Calu3 (cell line): ENCODE measurements around the gene ANXA3. TPM values are rescaled to one million over a fixed set of nuclear protein-coding genes. Genes with fewer than 3 reads are reported as not detected.

Source experiments
- BruUV-seq: library from RNA; stranded (reverse); fragments of 400-500 nt; replicated peaks from 2 replicates; lab custom pipeline; 2021; lab: Mats Ljungman, UMichigan
- CTCF ChIA-PET: fragments of 300-600 bp; sonication (Branson Sonifier 250); formaldehyde crosslinking; loops from one replicate; lab custom pipeline; 2022; ENCODE audit warnings: antibody characterized with exemption; lab: Charles Lee
- DNase-seq: peaks from one replicate; pipeline ENCODE4 v3.0.0; 2022
- H3K27ac Mint-ChIP-seq: one replicate; pipeline ENCODE4 v1.8.0; 2022; ENCODE audit warnings: mixed read lengths; ENCODE audit not compliant: unreplicated experiment
- H3K27me3 Mint-ChIP-seq: one replicate; pipeline ENCODE4 v1.8.0; 2022; ENCODE audit warnings: mixed read lengths; ENCODE audit not compliant: unreplicated experiment
- H3K36me3 Mint-ChIP-seq: one replicate; pipeline ENCODE4 v1.8.0; 2022; ENCODE audit warnings: mild to moderate bottlenecking, moderate library complexity, mixed read lengths; ENCODE audit not compliant: insufficient read depth, unreplicated experiment
- H3K4me1 Mint-ChIP-seq: one replicate; pipeline ENCODE4 v1.8.0; 2022; ENCODE audit warnings: mild to moderate bottlenecking, low read depth, mixed read lengths; ENCODE audit not compliant: unreplicated experiment
- H3K4me3 Mint-ChIP-seq: one replicate; pipeline ENCODE4 v1.8.0; 2022; ENCODE audit warnings: mild to moderate bottlenecking, low read depth, moderate library complexity, mixed read lengths; ENCODE audit not compliant: unreplicated experiment
- H3K9me3 Mint-ChIP-seq: one replicate; pipeline ENCODE4 v1.8.0; 2022; ENCODE audit warnings: low read depth, mixed read lengths; ENCODE audit not compliant: unreplicated experiment
- intact Hi-C: fragments of 100-400 bp; cut with micrococcal nuclease; formaldehyde crosslinking; loops from one replicate; pipeline ENCODE4 v1.10.0; 2022; ENCODE audit not compliant: unreplicated experiment
- total RNA-seq: library from RNA; stranded (reverse); gene quantifications from 2 replicates; pipeline ENCODE4 v1.2.3, GENCODE V29; 2022
- TF ChIP-seq, protein P1 (sequence below): fragments of 200-600 bp; IDR thresholded peaks from one replicate; pipeline ENCODE4 v1.8.0; 2022; ENCODE audit warnings: antibody characterized with exemption; ENCODE audit not compliant: unreplicated experiment

The ANXA3 gene
- total RNA-seq, 1 experiment from 2014 or later: 188 TPM

DNA sequence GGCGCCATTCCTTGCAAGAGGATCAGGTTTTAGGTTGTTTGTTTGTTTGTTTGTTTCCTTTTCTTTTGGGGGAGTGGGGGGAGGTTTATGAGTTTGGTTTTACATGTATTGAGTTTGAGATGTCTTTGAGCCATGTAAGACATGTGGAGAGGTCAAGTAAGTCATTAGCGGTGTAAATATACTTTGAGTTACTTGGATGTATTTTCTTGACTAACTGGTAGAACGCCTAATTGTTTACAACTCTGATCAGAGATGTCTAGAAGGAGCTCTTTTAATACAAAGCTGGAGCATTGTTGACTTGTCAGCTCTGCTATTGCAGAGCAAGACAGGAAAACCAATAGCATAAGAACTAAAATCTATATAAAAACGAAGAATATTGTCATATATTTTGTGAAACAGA lies 57.1 kb downstream of the ANXA3 start:
- CTCF ChIA-PET: no interaction called here

DNA sequence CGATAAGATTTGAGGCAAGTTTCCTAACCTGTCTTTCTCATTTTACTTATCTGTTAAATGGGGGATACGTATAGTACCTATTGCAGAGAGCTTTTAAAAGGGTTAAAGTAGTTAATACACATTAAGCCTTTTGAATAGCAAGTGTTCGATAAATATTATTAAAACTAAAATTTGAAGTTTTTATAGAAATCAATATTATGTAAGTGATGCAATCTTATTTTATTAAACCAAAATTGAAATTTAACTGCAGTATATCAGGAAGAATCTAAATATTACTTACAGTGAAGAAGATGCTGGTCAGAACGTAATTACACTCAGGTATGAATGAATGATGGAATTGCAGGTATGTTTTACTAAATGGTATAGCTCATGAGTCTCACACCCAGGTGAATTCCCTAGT lies 58.0 kb downstream of the ANXA3 start:
- Mint-ChIP-seq H3K36me3 (peaks cover 30% of the 10 kb centered on the region), H3K27me3 (no peaks in the 10 kb centered on the region), H3K27ac (no peak overlapping the region), H3K4me3 (no peak overlapping the region), H3K4me1 (peaks cover 14% of the 10 kb centered on the region), H3K9me3 (no peaks in the 10 kb centered on the region)
- DNase-seq: no peak
- intact Hi-C loops: no loop called here
- TF ChIP-seq, protein P1, sequence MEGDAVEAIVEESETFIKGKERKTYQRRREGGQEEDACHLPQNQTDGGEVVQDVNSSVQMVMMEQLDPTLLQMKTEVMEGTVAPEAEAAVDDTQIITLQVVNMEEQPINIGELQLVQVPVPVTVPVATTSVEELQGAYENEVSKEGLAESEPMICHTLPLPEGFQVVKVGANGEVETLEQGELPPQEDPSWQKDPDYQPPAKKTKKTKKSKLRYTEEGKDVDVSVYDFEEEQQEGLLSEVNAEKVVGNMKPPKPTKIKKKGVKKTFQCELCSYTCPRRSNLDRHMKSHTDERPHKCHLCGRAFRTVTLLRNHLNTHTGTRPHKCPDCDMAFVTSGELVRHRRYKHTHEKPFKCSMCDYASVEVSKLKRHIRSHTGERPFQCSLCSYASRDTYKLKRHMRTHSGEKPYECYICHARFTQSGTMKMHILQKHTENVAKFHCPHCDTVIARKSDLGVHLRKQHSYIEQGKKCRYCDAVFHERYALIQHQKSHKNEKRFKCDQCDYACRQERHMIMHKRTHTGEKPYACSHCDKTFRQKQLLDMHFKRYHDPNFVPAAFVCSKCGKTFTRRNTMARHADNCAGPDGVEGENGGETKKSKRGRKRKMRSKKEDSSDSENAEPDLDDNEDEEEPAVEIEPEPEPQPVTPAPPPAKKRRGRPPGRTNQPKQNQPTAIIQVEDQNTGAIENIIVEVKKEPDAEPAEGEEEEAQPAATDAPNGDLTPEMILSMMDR: no peak
- no TSS peak for BruUV-seq
- CTCF ChIA-PET: no interaction called here

More for the DNA sequence above, 57.1 kb downstream of the ANXA3 start:
- intact Hi-C loops: no loop called here
- H3K27ac Mint-ChIP-seq: peak overlapping the region; percentile 47
- H3K4me1 Mint-ChIP-seq: peaks cover 14% of the 10 kb centered on the region
- TF ChIP-seq, protein P1: no peak
- no peaks in the 10 kb centered on the region for H3K9me3 Mint-ChIP-seq
- no TSS peak for BruUV-seq
- DNase-seq: no peak
- H3K36me3 Mint-ChIP-seq: peaks cover 35% of the 10 kb centered on the region
- H3K27me3 Mint-ChIP-seq: no peaks in the 10 kb centered on the region
- H3K4me3 Mint-ChIP-seq: no peak overlapping the region

DNA sequence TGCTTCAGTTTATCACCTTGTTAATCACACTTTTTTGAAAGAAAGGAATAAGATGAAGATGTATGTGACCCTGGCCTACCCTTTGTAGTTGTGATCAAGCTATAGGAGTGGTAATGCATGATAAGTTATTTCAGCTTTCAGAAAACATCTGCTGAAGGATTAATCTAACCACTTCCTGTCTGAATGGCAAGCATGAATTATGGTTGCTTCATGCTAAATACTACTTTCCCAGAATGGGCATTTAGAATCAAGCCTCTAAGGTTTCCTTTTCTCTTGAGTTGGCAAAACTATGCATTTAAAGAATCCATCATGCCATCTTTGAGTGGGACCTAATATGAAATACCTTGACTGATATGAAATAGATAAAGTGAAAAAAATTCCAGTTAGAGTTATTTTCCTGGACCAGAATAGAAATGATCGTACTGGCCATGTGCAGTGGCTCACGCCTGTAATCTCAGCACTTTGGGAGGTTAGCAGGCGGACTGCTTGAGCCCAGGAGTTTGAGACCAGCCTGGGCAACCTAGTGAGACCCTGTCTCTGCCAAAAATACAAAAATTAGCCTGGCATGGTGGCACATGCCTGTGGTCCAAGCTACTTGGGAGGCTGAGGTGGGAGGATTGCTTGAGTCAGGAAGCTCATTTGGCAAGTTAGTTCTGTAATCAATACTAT lies 59.1 kb downstream of the ANXA3 start:
- TF ChIP-seq, protein P1: no peak
- DNase-seq: no peak
- no peak overlapping the region for H3K4me3 Mint-ChIP-seq
- peaks cover 33% of the 10 kb centered on the region for H3K36me3 Mint-ChIP-seq
- H3K27me3 Mint-ChIP-seq: no peaks in the 10 kb centered on the region
- H3K9me3 Mint-ChIP-seq: no peaks in the 10 kb centered on the region
- H3K4me1 Mint-ChIP-seq: peaks cover 14% of the 10 kb centered on the region
- H3K27ac Mint-ChIP-seq: no peak overlapping the region
- no TSS peak for BruUV-seq
- CTCF ChIA-PET: no interaction called here
- intact Hi-C loops: loop anchor here (5.0 kb wide), 1 partner anchor 167 kb away; the partner anchor contains the start of gene BMP2K

DNA sequence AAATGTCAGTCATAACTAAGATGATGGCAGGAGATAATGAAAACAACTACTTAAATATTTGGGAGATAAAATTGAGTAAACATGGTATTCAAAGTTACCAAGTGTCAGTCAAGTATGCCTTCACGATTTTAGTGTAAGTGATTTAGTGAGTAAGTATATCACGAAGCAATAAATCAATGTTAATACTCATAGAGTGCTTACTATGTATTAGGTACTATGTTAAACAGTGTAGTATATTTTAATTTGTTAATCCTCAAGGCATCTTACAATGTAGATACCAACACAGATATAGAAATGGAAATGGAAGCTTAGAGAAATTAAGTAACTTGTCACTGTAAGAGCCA lies 59.6 kb downstream of the ANXA3 start:
- no peak overlapping the region for H3K4me3 Mint-ChIP-seq
- H3K4me1 Mint-ChIP-seq: peaks cover 14% of the 10 kb centered on the region
- H3K36me3 Mint-ChIP-seq: peaks cover 33% of the 10 kb centered on the region
- no peaks in the 10 kb centered on the region for H3K27me3 Mint-ChIP-seq
- no peak for DNase-seq
- TF ChIP-seq, protein P1: no peak
- H3K27ac Mint-ChIP-seq: no peak overlapping the region
- CTCF ChIA-PET: no interaction called here
- BruUV-seq: no TSS peak
- H3K9me3 Mint-ChIP-seq: no peaks in the 10 kb centered on the region
- intact Hi-C loops: loop anchor here (5.0 kb wide), 1 partner anchor 166 kb away; the partner anchor contains the start of gene BMP2K
